CD14-positive monocyte (primary cell): ENCODE results near the gene DGCR2. TPM values are rescaled to one million over a fixed set of nuclear protein-coding genes. Genes with fewer than 3 reads are reported as not detected.

Experiments
- DNase-seq, 3 donors: peaks; one replicate each; pipeline ENCODE4 v3.0.0-alpha.2; 2011 to 2022
- H2AFZ ChIP-seq: 2 replicates; pipeline ENCODE4 v1.6.0; 2012; ENCODE audit warnings: mild to moderate bottlenecking, low read depth, low read length, inconsistent platforms; ENCODE audit not compliant: insufficient read depth, poor library complexity, severe bottlenecking
- H3K27ac ChIP-seq, 2 donors: 1 replicate in 1 of 2; 2 replicates in 1 of 2; pipeline ENCODE4 v1.5.1; 2012 to 2013; ENCODE audit warnings: low read length in 2 of 2, control low read depth in 1 of 2, inconsistent platforms in 1 of 2, low read depth in 1 of 2, mild to moderate bottlenecking in 1 of 2
- H3K27me3 ChIP-seq, 2 donors: one replicate each; pipeline versions ENCODE4 v1.6.0 to v1.6.1; 2011 to 2013; ENCODE audit warnings: low read length in 2 of 2; ENCODE audit not compliant: control insufficient read depth in 2 of 2, insufficient read depth in 2 of 2
- H3K36me3 ChIP-seq, 2 donors: replicated peaks in 1 of 2; 1 replicate in 1 of 2; 2 replicates in 1 of 2; pipeline versions ENCODE4 v1.5.1 to v1.6.1; 2012 to 2013; ENCODE audit warnings: low read length in 2 of 2, control low read depth in 1 of 2, inconsistent platforms in 1 of 2, mild to moderate bottlenecking in 1 of 2; ENCODE audit not compliant: insufficient read depth in 2 of 2, control insufficient read depth in 1 of 2
- H3K4me1 ChIP-seq, 2 donors: 1 replicate in 1 of 2; 2 replicates in 1 of 2; pipeline versions ENCODE4 v1.5.1 to v1.6.1; 2012 to 2013; ENCODE audit warnings: low read length in 2 of 2, control low read depth in 1 of 2, inconsistent platforms in 1 of 2, mild to moderate bottlenecking in 1 of 2, moderate library complexity in 1 of 2; ENCODE audit not compliant: insufficient read depth in 2 of 2, control insufficient read depth in 1 of 2
- H3K4me2 ChIP-seq: replicated peaks from 2 replicates; pipeline ENCODE3; 2012; ENCODE audit warnings: low read length, moderate library complexity, mild to moderate bottlenecking; ENCODE audit not compliant: poor library complexity, severe bottlenecking; ENCODE audit errors: extremely low read depth
- H3K4me3 ChIP-seq, 3 experiments: fragments of 200-600 bp in 1 of 3; sonication (generic) in 1 of 3; replicated peaks in 1 of 3; 1 replicate in 2 of 3; 2 replicates in 1 of 3; pipeline ENCODE4 v1.5.1; 2011 to 2013; ENCODE audit warnings: low read length in 3 of 3, mild to moderate bottlenecking in 3 of 3, control low read depth in 2 of 3, low read depth in 2 of 3, inconsistent platforms in 1 of 3, moderate library complexity in 1 of 3
- H3K79me2 ChIP-seq: 2 replicates; pipeline ENCODE4 v1.6.0; 2012; ENCODE audit warnings: mild to moderate bottlenecking, control low read depth, inconsistent platforms, low read length, moderate library complexity; ENCODE audit not compliant: insufficient read depth
- H3K9ac ChIP-seq: 2 replicates; pipeline ENCODE4 v1.6.0; 2017; ENCODE audit warnings: low read length, mild to moderate bottlenecking; ENCODE audit not compliant: insufficient read depth, poor library complexity, severe bottlenecking
- H3K9me3 ChIP-seq, 2 donors: replicated peaks in 1 of 2; 1 replicate in 1 of 2; 2 replicates in 1 of 2; pipeline versions ENCODE4 v1.5.1 to v1.6.1; 2012 to 2013; ENCODE audit warnings: low read length in 2 of 2, control low read depth in 1 of 2; ENCODE audit not compliant: control insufficient read depth in 1 of 2, insufficient read depth in 1 of 2
- H4K20me1 ChIP-seq: 2 replicates; pipeline ENCODE4 v1.6.0; 2012; ENCODE audit warnings: mild to moderate bottlenecking, low read length, control low read depth, moderate library complexity; ENCODE audit not compliant: insufficient read depth
- H3K27ac Mint-ChIP-seq, 7 donors: one replicate each; pipeline ENCODE4 v1.8.0; 2020; ENCODE audit warnings: mild to moderate bottlenecking in 7 of 7, mixed read lengths in 7 of 7, moderate library complexity in 6 of 7, inconsistent platforms in 2 of 7
- H3K27me3 Mint-ChIP-seq, 3 donors: one replicate each; pipeline ENCODE4 v1.8.0; 2021 to 2022; ENCODE audit warnings: low read depth in 3 of 3, mild to moderate bottlenecking in 3 of 3, mixed read lengths in 3 of 3, moderate library complexity in 3 of 3, inconsistent platforms in 1 of 3
- H3K36me3 Mint-ChIP-seq, 2 donors: one replicate each; pipeline ENCODE4 v1.8.0; 2020; ENCODE audit warnings: mixed read lengths in 2 of 2, inconsistent platforms in 1 of 2, mild to moderate bottlenecking in 1 of 2
- H3K4me1 Mint-ChIP-seq: one replicate; pipeline ENCODE4 v1.8.0; 2020; ENCODE audit warnings: mild to moderate bottlenecking, mixed read lengths
- H3K4me3 Mint-ChIP-seq, 2 donors: one replicate each; pipeline ENCODE4 v1.8.0; 2020; ENCODE audit warnings: mild to moderate bottlenecking in 2 of 2, mixed read lengths in 2 of 2, moderate library complexity in 1 of 2
- H3K9me3 Mint-ChIP-seq, 7 donors: one replicate each; pipeline ENCODE4 v1.8.0; 2020 to 2022; ENCODE audit warnings: mixed read lengths in 7 of 7, mild to moderate bottlenecking in 6 of 7, moderate library complexity in 6 of 7, inconsistent platforms in 2 of 7
- CTCF ChIP-seq: fragments of 200-600 bp; IDR thresholded peaks from one replicate; pipeline ENCODE4 v1.8.0; 2022; ENCODE audit warnings: antibody characterized with exemption, mild to moderate bottlenecking
- WGBS: methylation state at CpG from one replicate; pipeline ENCODE4 v1.1.5; 2013; ENCODE audit warnings: missing lambda C conversion rate; ENCODE audit not compliant: insufficient coverage; 5-methylcytosine and 5-hydroxymethylcytosine counted together
- intact Hi-C, 2 donors: fragments of 100-400 bp; cut with micrococcal nuclease; formaldehyde crosslinking; loops; one replicate each; pipeline versions ENCODE4 v1.15.0 to v1.15.1; 2023
- polyA plus RNA-seq, 3 donors: library from polyadenylated mRNA; depleted of rRNA in 1 of 3; unstranded in 2 of 3; stranded (reverse) in 1 of 3; fragments of 300-500 nt in 2 of 3; fragments of >200 nt in 1 of 3; fragmentation: Illumina TruSeq in 2 of 3; gene quantifications; 1 replicate in 2 of 3; 2 replicates in 1 of 3; pipeline ENCODE4 v1.2.3, GENCODE V29; 2012 to 2021

The DGCR2 gene
- polyA plus RNA-seq, 3 donors = 28.9 to 37.0 (median 36.2) TPM

- no peak for DNase-seq
- no peak for TF ChIP-seq CTCF
- WGBS = 100% methylated on average over 4 of the region's 4 CpGs
- Mint-ChIP-seq H3K36me3 (no peaks in the 10 kb centered on the region), H3K9me3 (no peaks in the 10 kb centered on the region), H3K4me1 (no peaks in the 10 kb centered on the region), H3K27ac (no peak overlapping the region), H3K27me3 (peaks cover 9 to 28% (median 9%) of the 10 kb centered on the region in 3 donors), H3K4me3 (no peak overlapping the region)
- Histone ChIP-seq H3K4me2 (no peak overlapping the region), H3K9me3 (no peaks in the 10 kb centered on the region), H3K4me1 (no peaks in the 10 kb centered on the region), H2AFZ (no peak overlapping the region), H3K4me3 (no peak overlapping the region), H3K27ac (no peak overlapping the region), H4K20me1 (no peaks in the 10 kb centered on the region), H3K36me3 (no peaks in the 10 kb centered on the region), H3K27me3 (peaks cover 0 to 5% of the 10 kb centered on the region in 2 donors), H3K79me2 (no peaks in the 10 kb centered on the region), H3K9ac (no peak overlapping the region)
- intact Hi-C loops = no loop called here
Observed at GRCh38 chr22:19018256-19018655, 104.0 kb downstream of the DGCR2 start.

- no peak overlapping the region for H3K27ac ChIP-seq
- no peaks in the 10 kb centered on the region for H3K4me1 ChIP-seq
- WGBS = 85% methylated on average over 11 of the region's 15 CpGs
- H3K4me1 Mint-ChIP-seq = no peaks in the 10 kb centered on the region
- no peak overlapping the region for H3K27ac Mint-ChIP-seq
- H3K4me2 ChIP-seq = no peak overlapping the region
- DNase-seq = no peak
- no peaks in the 10 kb centered on the region for H4K20me1 ChIP-seq
- H3K4me3 ChIP-seq = no peak overlapping the region
- no peaks in the 10 kb centered on the region for H3K9me3 ChIP-seq
- no peak overlapping the region for H2AFZ ChIP-seq
- intact Hi-C loops = no loop called here
- peaks cover 0 to 2% (median 0%) of the 10 kb centered on the region in 7 donors for H3K9me3 Mint-ChIP-seq
- H3K79me2 ChIP-seq = no peaks in the 10 kb centered on the region
- H3K27me3 ChIP-seq = peaks cover 0 to 3% of the 10 kb centered on the region in 2 donors
- no peak for TF ChIP-seq CTCF
- H3K4me3 Mint-ChIP-seq = no peak overlapping the region
- no peaks in the 10 kb centered on the region for H3K36me3 Mint-ChIP-seq
- H3K27me3 Mint-ChIP-seq = peaks cover 8 to 16% (median 11%) of the 10 kb centered on the region in 3 donors
- no peak overlapping the region for H3K9ac ChIP-seq
- H3K36me3 ChIP-seq = no peaks in the 10 kb centered on the region
Observed at GRCh38 chr22:19016081-19016766, 106.0 kb downstream of the DGCR2 start.
